NB4 (cell line): Measurements from ENCODE around the gene NFS1.

Experiments
- DNase-seq: peaks from one replicate; pipeline ENCODE4 v3.0.0; 2010; ENCODE audit warnings: low read depth
- H3K4me3 ChIP-seq: one replicate; pipeline ENCODE4 v1.5.1; 2011; ENCODE audit warnings: mild to moderate bottlenecking, low read depth, low read length, moderate library complexity
- CTCF ChIP-seq: IDR thresholded peaks from one replicate; pipeline ENCODE4 v1.5.1; 2012; ENCODE audit warnings: low read depth, low read length
- MAX ChIP-seq: IDR thresholded peaks from 2 replicates; pipeline ENCODE4 v1.6.1; 2011; ENCODE audit warnings: low read depth, low read length
- MYC ChIP-seq: IDR thresholded peaks from 2 replicates; pipeline ENCODE4 v1.6.1; 2011; ENCODE audit warnings: low read depth, low read length
- POLR2A ChIP-seq: IDR thresholded peaks from 2 replicates; pipeline ENCODE4 v1.6.1; 2011; ENCODE audit warnings: mild to moderate bottlenecking; ENCODE audit not compliant: insufficient read length; ENCODE audit errors: extremely low read depth

Gene NFS1

GRCh38 chr20:35626386-35627001 is 72.7 kb downstream of the NFS1 start:
- H3K4me3 ChIP-seq, result no peak overlapping the region
- no peak for DNase-seq
- TF ChIP-seq POLR2A (no peak), MAX (no peak), CTCF (no peak), MYC (no peak)

GRCh38 chr20:35625584-35626385 is 73.4 kb downstream of the NFS1 start:
- no peak for DNase-seq
- TF ChIP-seq MYC, result no peak
- no peak for TF ChIP-seq CTCF
- no peak for TF ChIP-seq POLR2A
- no peak for TF ChIP-seq MAX
- no peak overlapping the region for H3K4me3 ChIP-seq

- no peak for DNase-seq
- TF ChIP-seq POLR2A (no peak), MAX (no peak), MYC (no peak), CTCF (no peak)
- no peak overlapping the region for H3K4me3 ChIP-seq
These were observed 77.6 kb downstream of the NFS1 start for GRCh38 chr20:35621560-35621946.

- H3K4me3 ChIP-seq, result no peak overlapping the region
- DNase-seq, result no peak
- TF ChIP-seq POLR2A, result no peak
- no peak for TF ChIP-seq CTCF
- TF ChIP-seq MAX, result no peak
- TF ChIP-seq MYC, result no peak
These were observed 78.2 kb downstream of the NFS1 start for GRCh38 chr20:35620818-35621559.

- H3K4me3 ChIP-seq, result no peak overlapping the region
- peak; percentile 74 for DNase-seq
- no peak for TF ChIP-seq MYC
- no peak for TF ChIP-seq MAX
- peak; percentile 54 for TF ChIP-seq CTCF
These were observed 79.7 kb downstream of the NFS1 start for GRCh38 chr20:35619196-35620095.
